Body of pancreas (tissue), 4 donors: Measurements from ENCODE around the gene USP49. TPM values are rescaled to one million over a fixed set of nuclear protein-coding genes. Genes with fewer than 3 reads are reported as not detected.

ENCODE experiments used
- ATAC-seq: fragments of 150-250 bp; one replicate; pipeline ENCODE4 v1.9.1; 2016
- DNase-seq, 4 donors: peaks; one replicate each; pipeline ENCODE4 v3.0.0-alpha.2; 2019
- H3K27ac ChIP-seq, 4 donors: fragments of 200-600 bp; sonication (generic); 1 replicate in 3 of 4; 2 replicates in 1 of 4; pipeline versions ENCODE4 v1.5.1 to v1.6.1; 2016 to 2019; ENCODE audit warnings: mild to moderate bottlenecking in 1 of 4, mixed read lengths in 1 of 4, moderate library complexity in 1 of 4
- H3K27me3 ChIP-seq, 2 donors: fragments of 200-600 bp; sonication (generic); one replicate each; pipeline ENCODE4 v1.6.0; 2016; ENCODE audit warnings: mild to moderate bottlenecking in 1 of 2
- H3K36me3 ChIP-seq, 2 donors: fragments of 200-600 bp; sonication (generic); replicated peaks in 1 of 2; 2 replicates each; pipeline ENCODE4 v1.5.1; 2016; ENCODE audit warnings: low read depth in 2 of 2; ENCODE audit not compliant: insufficient read depth in 1 of 2
- H3K4me1 ChIP-seq: fragments of 200-600 bp; sonication (generic); one replicate; pipeline ENCODE4 v1.6.0; 2016
- H3K4me3 ChIP-seq, 2 donors: fragments of 200-600 bp; sonication (generic); 1 replicate in 1 of 2; 2 replicates in 1 of 2; pipeline ENCODE4 v1.5.1; 2016 to 2019
- H3K9me3 ChIP-seq, 3 donors: fragments of 200-600 bp; sonication (generic); 1 replicate in 2 of 3; 2 replicates in 1 of 3; pipeline ENCODE4 v1.5.1; 2016
- POLR2A ChIP-seq, 3 donors: fragments of 450-650 bp; IDR thresholded peaks; one replicate each; pipeline ENCODE4 v1.6.1; 2016; ENCODE audit warnings: antibody characterized with exemption in 3 of 3, mild to moderate bottlenecking in 2 of 3
- WGBS, 2 donors: methylation state at CpG; one replicate each; pipeline ENCODE4 v1.1.5; 2017; 5-methylcytosine and 5-hydroxymethylcytosine counted together
- intact Hi-C: fragments of 100-400 bp; cut with DNase I; formaldehyde crosslinking; loops from one replicate; pipeline ENCODE4 v1.15.1; 2023
- total RNA-seq, 2 donors: library from RNA; depleted of rRNA; stranded (reverse); fragments of >200 nt; gene quantifications; one replicate each; pipeline ENCODE4 v1.1.0, GENCODE V29; 2016
- TF ChIP-seq, protein P1 (sequence below), 7 experiments: fragments of 450-650 bp in 4 of 7; fragments of 200-600 bp in 3 of 7; sonication (generic) in 3 of 7; IDR thresholded peaks; one replicate each; pipeline ENCODE4 v1.5.1; 2016 to 2019; ENCODE audit warnings: antibody characterized with exemption in 7 of 7

The USP49 gene
- total RNA-seq, 2 donors from 2014 or later, result 3.3 to 5.2 TPM

DNA sequence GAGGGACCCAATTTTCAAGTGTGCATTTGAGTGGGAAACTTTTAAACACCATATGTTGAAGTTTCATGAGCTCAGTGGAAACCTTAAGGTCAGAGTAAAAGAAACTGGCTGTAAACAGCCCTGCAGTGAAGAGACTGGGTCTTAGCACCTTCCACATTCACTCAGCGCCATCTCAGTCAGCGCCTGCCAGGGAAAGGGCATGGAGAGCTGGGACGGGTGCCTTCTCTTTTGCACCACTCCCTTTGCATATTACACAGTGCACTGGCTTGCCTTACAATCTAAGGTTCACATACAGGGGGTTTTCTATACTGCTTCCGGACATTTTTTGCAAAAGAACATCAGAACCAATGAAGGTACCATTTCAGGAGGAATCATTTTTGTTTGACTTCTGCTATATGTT lies 103.2 kb downstream of the USP49 start:
- H3K4me3 ChIP-seq, result no peak overlapping the region
- no peak for TF ChIP-seq POLR2A (IDR thresholded peaks at IDR 0.05)
- TF ChIP-seq, protein P1, sequence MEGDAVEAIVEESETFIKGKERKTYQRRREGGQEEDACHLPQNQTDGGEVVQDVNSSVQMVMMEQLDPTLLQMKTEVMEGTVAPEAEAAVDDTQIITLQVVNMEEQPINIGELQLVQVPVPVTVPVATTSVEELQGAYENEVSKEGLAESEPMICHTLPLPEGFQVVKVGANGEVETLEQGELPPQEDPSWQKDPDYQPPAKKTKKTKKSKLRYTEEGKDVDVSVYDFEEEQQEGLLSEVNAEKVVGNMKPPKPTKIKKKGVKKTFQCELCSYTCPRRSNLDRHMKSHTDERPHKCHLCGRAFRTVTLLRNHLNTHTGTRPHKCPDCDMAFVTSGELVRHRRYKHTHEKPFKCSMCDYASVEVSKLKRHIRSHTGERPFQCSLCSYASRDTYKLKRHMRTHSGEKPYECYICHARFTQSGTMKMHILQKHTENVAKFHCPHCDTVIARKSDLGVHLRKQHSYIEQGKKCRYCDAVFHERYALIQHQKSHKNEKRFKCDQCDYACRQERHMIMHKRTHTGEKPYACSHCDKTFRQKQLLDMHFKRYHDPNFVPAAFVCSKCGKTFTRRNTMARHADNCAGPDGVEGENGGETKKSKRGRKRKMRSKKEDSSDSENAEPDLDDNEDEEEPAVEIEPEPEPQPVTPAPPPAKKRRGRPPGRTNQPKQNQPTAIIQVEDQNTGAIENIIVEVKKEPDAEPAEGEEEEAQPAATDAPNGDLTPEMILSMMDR (IDR thresholded peaks at IDR 0.05), result no peak
- H3K27me3 ChIP-seq, result no peaks in the 10 kb centered on the region
- no peak for ATAC-seq
- no peak for DNase-seq
- no peaks in the 10 kb centered on the region for H3K9me3 ChIP-seq
- H3K27ac ChIP-seq, result no peak overlapping the region
- H3K4me1 ChIP-seq, result peaks cover 13% of the 10 kb centered on the region
- intact Hi-C loops, result loop anchor here (5.0 kb wide), 1 partner anchor 250 kb away; no protein-coding TSS in a partner anchor
- peaks cover 0 to 6% of the 10 kb centered on the region in 2 donors for H3K36me3 ChIP-seq
- WGBS, 2 donors, result 86 to 93% methylated on average over 4 of the region's 4 CpGs

DNA sequence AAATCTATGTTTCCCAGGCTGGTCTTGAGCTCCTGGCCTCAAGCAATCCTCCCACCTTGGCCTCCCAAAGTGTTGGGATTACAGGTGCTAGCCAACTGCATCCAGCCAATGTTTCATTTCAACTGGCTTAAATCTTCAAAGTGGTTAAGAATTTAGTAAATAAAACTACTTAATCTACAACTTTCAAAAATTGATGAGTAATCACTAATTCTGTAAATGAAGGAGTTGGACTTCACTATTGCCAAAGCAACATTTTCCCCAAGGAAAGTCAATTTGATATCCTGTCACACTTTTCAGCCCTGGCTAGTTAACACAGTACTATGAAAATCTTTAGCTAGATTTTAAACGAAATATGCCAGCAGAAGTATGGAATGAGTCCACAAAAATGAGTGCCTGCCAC lies 103.9 kb downstream of the USP49 start:
- H3K4me3 ChIP-seq, result no peak overlapping the region
- H3K27ac ChIP-seq, result no peak overlapping the region
- 45 to 48% methylated on average over 1 of the region's 1 CpG for WGBS, 2 donors
- intact Hi-C loops, result loop anchor here (5.0 kb wide), 1 partner anchor 251 kb away; no protein-coding TSS in a partner anchor
- DNase-seq (no peak), ATAC-seq (no peak)
- peaks cover 0 to 6% of the 10 kb centered on the region in 2 donors for H3K36me3 ChIP-seq
- H3K9me3 ChIP-seq, result no peaks in the 10 kb centered on the region
- peaks cover 13% of the 10 kb centered on the region for H3K4me1 ChIP-seq
- TF ChIP-seq POLR2A (IDR thresholded peaks at IDR 0.05), result no peak
- TF ChIP-seq, protein P1 (IDR thresholded peaks at IDR 0.05), result no peak
- no peaks in the 10 kb centered on the region for H3K27me3 ChIP-seq

DNA sequence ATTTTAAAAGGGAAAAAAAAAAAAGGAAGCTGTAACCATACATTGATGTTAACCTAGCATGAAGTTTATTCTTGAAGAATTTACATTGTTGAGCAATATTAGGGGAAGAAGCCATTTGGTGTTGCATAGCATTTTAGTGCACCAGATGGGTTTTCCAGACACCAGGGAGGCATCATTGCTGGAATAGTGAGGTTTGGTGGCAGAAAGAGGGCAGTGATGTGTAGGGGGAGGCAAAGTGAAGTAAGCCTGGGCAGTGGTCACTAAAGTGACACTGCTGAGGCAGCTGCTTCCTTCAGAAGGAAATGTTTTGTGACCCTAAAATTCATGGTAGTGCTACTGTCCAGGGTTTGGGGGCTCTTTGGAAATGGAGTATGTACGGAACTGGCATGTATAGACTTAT lies 105.1 kb downstream of the USP49 start:
- TF ChIP-seq POLR2A (IDR thresholded peaks at IDR 0.05), result no peak
- TF ChIP-seq, protein P1 (IDR thresholded peaks at IDR 0.05), result no peak
- no peaks in the 10 kb centered on the region for H3K27me3 ChIP-seq
- 79 to 96% methylated on average over 1 of the region's 1 CpG for WGBS, 2 donors
- peaks cover 26% of the 10 kb centered on the region for H3K4me1 ChIP-seq
- peaks cover 0 to 6% of the 10 kb centered on the region in 2 donors for H3K36me3 ChIP-seq
- no peak overlapping the region for H3K4me3 ChIP-seq
- no peaks in the 10 kb centered on the region for H3K9me3 ChIP-seq
- intact Hi-C loops, result loop anchor here (5.0 kb wide), 1 partner anchor 252 kb away; no protein-coding TSS in a partner anchor
- no peak overlapping the region for H3K27ac ChIP-seq
- DNase-seq (no peak), ATAC-seq (no peak)

DNA sequence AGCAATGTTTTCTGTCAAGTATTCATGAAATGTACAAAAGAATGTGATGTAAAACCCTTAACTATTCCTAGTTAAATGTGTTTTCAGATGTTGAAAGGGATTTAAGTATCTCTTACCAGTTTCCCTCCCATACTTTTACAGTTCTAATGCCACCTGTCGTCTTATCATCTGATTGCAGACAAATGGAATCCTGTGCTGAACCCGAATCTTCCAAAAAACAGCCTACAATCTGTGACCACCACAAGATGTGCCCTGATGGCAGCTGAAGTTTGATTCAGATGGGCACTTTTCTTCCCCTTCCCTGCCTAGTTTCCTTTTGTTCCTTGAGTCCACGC lies 105.8 kb downstream of the USP49 start:
- intact Hi-C loops, result no loop called here
- H3K4me1 ChIP-seq, result peaks cover 33% of the 10 kb centered on the region
- H3K4me3 ChIP-seq, result no peak overlapping the region
- ATAC-seq (no peak), DNase-seq (no peak)
- no peaks in the 10 kb centered on the region for H3K9me3 ChIP-seq
- H3K27ac ChIP-seq, result no peak overlapping the region
- TF ChIP-seq POLR2A (IDR thresholded peaks at IDR 0.05), result no peak
- TF ChIP-seq, protein P1 (IDR thresholded peaks at IDR 0.05), result no peak
- 53 to 69% methylated on average over 3 of the region's 3 CpGs for WGBS, 2 donors
- H3K27me3 ChIP-seq, result no peaks in the 10 kb centered on the region
- peaks cover 0 to 6% of the 10 kb centered on the region in 2 donors for H3K36me3 ChIP-seq

DNA sequence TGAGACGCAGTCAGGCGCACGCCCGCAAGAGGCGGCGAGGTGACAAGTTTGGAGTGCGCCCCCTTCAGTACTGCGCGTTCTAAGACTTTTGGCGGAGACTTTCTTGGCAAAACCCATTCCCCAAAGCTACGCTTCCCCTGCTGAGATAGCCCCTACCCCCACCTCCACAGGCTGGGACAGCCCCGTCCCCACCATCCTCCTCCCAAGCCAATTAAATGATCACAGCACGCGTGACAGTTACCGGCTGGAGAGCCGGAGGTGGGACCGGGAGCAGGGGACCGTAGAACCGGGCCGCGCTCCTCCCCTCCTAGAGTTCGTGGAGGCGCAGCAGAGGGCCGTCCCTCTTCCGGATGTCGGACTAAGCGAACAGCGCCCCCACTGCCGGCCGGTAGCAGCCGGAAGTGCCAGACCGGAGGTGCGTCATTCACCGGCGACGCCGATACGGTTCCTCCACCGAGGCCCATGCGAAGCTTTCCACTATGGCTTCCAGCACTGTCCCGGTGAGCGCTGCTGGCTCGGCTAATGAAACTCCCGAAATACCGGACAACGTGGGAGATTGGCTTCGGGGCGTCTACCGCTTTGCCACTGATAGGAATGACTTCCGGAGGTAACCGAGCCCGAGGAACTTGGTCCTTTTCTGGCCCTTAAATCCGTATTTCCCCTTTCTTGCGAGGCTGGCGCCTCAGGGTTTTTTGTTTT lies 107.8 kb downstream of the USP49 start, which contains the start of gene TOMM6:
TOMM6 (plus strand) TSS at position 476 of the 699 bp plus-strand sequence; CDS start at position 480, 4 bp downstream.
- TF ChIP-seq POLR2A (IDR thresholded peaks at IDR 0.05), result peak; percentile 72 to 94 (median 86)
- TF ChIP-seq, protein P1 (IDR thresholded peaks at IDR 0.05), result peak; percentile 80 to 99 (median 98)
- Histone ChIP-seq H3K27ac (peak within 1 kb of the TSS; percentile 75 to 93 (median 92)), H3K4me1 (peaks cover 48% of the 10 kb centered on the region), H3K36me3 (peaks cover 0 to 6% of the 10 kb centered on the region in 2 donors), H3K4me3 (peak within 1 kb of the TSS; percentile 46 to 66), H3K27me3 (no peaks in the 10 kb centered on the region), H3K9me3 (no peaks in the 10 kb centered on the region)
- intact Hi-C loops, result no loop called here
- DNase-seq (peak; percentile 95 to 96 (median 96)), ATAC-seq (peak; percentile 89)
- 0% methylated on average over 28 to 53 of the region's 55 CpGs for whole genome bisulfite sequencing, 2 donors
